ENCODE data around the gene FHOD3.

- TF ChIP-seq CTCF (conservative IDR thresholded peaks at IDR 0.05; ENCODE audit: low read depth, low read length) (no peak), EZH2 (IDR thresholded peaks at IDR 0.05; ENCODE audit: low read length, unreplicated experiment) (no peak), EZH2phosphoT487 (IDR thresholded peaks at IDR 0.05; ENCODE audit: borderline replicate concordance, low read length) (no peak)
Observed at GRCh38 chr18:36568487-36568886, 271.0 kb downstream of the FHOD3 start.
